Measurements from ENCODE around the gene PER3.
A peak's percentile ranks its signal among the peaks of the same experiment; 100 is the strongest.

Gene PER3

DNA sequence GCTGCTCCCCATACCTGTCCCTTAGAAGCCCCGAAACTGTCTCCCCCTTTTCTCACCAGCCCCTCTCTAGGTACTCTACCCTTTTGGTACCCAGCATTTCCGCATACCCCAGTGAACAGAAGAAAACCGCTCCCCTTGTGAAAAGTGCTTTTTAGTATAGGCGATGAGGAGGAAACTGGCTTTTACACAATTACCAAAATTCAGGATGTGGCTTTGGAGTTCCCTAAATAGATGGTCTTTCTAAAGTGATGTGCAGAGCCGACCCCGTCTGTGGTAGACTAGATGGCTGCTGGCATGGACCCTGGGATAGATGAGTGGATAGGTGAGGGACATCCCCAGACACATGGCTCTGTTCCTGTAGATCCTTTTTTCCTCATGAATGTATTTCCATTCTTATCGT, 2.6 kb upstream of the PER3 start:
- DNase-seq = no peak

- peak; percentile 24 for DNase-seq
Measured at GRCh38 chr1:7781923-7782495, 2.1 kb upstream of the PER3 start.

- DNase-seq = peak; percentile 80
Measured at GRCh38 chr1:7783178-7783711, 846 bp upstream of the PER3 start.

GRCh38 chr1:7784492-7785071, 491 bp downstream of the PER3 start:
- DNase-seq = peak; percentile 72

DNA sequence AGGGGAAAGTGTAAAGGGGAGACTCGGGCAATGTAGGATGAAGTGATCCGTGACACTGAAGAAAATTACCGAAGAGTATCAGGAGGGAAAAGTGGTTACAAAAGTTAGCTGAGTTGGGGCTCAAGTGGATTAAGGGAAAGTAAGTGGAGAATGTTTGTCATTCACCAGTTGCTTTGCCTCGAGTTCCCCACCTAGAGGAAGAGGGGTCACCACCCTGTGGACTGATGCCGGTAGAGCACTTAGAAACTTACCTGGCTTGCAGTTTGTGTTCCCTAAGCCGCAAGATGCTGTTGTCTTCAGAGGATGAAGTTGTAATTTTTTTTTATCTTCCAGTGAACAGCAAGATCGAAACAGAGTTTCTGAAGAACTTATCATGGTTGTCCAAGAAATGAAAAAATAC, 1.0 kb downstream of the PER3 start:
- no peak for DNase-seq

DNA sequence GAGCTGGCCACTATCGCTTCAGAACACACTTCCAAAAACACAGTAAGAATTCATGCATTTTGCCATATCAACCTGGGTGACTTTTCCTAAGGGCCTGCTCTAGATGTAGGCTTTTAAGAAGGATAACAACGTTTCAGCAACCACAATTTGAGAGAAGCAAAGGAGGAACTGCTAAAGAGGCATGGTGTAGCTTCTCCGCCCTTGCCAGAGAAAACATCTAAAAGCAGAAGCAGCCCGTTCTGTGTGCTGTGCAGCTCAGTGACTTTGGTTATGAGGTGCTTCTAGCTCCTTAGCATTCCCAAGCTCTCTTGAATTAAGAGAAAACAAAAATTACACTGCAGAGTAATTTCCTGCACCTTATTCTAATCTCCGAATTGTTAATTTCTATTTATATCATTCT, 2.7 kb downstream of the PER3 start:
- DNase-seq = no peak

GRCh38 chr1:7789828-7790227, 5.7 kb downstream of the PER3 start:
- DNase-seq = no peak

- peak; percentile 16 for DNase-seq
Measured at GRCh38 chr1:7791027-7791426, 6.9 kb downstream of the PER3 start.

GRCh38 chr1:7795406-7795805, 11.3 kb downstream of the PER3 start:
- DNase-seq = no peak

DNA sequence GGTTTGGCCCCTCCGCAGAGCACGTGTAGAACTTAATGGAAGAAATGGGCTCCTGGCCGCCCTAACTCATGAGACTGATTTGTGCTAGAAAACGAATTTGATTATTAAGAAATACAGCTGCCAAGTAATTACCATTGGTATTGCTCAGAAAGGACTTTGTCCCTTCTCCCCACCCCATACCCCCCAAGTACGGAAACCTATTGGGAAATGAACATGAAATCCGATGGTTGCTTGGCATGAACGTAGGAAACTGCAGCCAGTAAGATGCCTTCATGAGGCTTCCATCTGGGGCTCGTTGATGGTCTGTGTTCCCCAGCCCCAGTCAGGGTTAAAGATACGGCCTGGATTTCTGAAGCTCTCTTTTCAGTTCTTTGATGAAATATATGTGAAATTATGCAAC, 21.4 kb downstream of the PER3 start:
- no peak for DNase-seq

GRCh38 chr1:7808253-7808844, 24.3 kb downstream of the PER3 start:
- peak; percentile 67 for DNase-seq

- DNase-seq = no peak
Measured at GRCh38 chr1:7809742-7810141, 25.7 kb downstream of the PER3 start.

- no peak for DNase-seq
Measured at GRCh38 chr1:7810395-7810794, 26.3 kb downstream of the PER3 start.

DNA sequence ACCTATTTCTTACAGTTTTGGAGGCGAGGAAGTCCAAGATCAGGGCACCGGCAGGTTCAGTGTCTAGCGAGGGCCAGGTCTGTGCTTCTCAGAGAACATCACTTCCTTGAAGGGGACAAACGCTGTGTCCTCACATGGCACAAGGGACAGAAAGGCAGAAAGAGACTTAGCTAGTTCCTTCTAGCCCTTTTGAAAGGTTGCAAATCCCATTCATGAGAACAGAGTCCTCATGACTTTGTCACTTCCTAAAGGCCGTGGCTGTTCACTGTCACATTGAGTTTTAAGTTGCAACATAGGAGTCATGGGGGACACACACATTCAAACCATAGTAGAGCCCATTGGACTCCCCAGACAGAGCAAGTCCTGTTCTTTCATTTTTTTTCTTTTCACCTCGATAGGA, 27.4 kb downstream of the PER3 start:
- DNase-seq = no peak

GRCh38 chr1:7813677-7814373, 29.7 kb downstream of the PER3 start:
- DNase-seq = no peak

DNA sequence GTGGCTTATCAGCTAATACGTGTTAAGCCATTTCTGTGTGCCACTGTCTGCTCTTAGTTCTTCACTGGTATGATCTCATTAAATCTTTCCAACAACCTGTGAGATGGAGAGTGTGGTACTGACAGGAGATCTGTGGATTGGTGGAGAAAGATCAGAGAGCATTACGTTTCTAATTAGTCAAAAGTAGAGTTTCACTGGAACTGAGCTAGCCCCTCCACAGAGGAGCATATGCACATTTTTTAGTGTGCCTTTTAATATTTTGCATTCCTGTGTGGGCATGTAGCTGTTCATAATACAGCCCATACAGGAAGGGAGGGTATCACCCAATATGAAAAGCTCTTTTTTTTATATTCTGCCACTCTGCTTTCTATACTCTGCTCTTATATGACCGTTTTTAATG, 37.2 kb downstream of the PER3 start:
- no peak for DNase-seq

- no peak for DNase-seq
Measured at GRCh38 chr1:7824701-7825100, 40.6 kb downstream of the PER3 start.

GRCh38 chr1:7826363-7826762, 42.3 kb downstream of the PER3 start:
- no peak for DNase-seq

DNA sequence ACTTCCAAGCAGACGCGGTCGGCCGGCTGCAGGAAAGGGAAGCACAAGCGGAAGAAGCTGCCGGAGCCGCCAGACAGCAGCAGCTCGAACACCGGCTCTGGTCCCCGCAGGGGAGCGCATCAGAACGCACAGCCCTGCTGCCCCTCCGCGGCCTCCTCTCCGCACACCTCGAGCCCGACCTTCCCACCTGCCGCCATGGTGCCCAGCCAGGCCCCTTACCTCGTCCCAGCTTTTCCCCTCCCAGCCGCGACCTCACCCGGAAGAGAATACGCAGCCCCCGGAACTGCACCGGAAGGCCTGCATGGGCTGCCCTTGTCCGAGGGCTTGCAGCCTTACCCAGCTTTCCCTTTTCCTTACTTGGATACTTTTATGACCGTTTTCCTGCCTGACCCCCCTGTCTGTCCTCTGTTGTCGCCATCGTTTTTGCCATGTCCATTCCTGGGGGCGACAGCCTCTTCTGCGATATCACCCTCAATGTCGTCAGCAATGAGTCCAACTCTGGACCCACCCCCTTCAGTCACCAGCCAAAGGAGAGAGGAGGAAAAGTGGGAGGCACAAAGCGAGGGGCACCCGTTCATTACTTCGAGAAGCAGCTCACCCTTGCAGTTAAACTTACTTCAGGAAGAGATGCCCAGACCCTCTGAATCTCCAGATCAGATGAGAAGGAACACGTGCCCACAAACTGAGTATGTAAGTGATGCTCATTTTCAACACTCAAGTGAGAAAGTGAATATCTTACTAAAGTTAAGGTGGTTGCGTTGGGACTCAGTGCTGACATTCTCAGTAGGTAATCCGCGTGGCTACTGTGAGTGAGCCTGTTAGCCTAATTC, 43.2 kb downstream of the PER3 start:
- DNase-seq = no peak

DNA sequence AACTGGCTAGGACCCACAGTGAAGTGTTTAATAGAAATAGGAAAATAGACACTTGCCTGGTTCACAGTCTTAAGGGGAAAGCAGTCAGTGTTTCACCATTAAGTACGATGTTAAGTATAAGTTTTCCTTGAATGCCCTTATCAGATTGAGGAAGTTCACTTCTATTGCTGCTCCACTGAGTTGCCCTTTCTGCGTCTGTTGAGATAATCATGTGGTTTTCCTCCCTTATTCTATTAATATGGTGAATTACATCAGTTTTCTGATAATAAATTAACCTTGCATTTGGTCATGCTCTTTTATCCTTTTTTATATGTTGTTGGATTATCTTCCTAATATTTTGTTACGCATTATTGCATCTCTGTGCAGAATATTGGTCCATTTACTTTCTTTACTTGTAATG, 47.4 kb downstream of the PER3 start:
- no peak for DNase-seq

DNA sequence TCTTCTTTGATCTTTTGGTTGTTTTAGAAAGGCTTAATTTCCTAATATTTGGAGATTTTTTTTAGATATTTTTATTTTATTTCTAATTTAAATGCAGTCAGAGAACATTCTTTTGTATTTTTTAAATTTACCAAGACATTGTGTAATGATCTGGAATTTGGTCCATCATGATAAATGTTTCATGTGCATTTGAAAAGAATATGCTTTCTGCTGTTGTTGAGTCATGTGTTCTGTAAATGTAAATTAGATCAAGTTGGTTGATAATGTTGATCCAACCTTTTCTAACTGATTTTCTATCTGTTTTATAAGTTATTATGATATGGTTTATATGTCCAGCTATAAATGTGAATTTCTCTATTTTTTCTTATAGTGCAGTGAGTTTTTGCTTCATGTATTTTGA, 48.9 kb downstream of the PER3 start:
- DNase-seq = no peak

- no peak for DNase-seq
Measured at GRCh38 chr1:7838714-7839113, 54.6 kb downstream of the PER3 start.

- no peak for DNase-seq
Measured at GRCh38 chr1:7839526-7839925, 55.4 kb downstream of the PER3 start.

All from DMS53 (cell line).